22Rv1 (cell line): Measurements from ENCODE around the gene IGF2BP2.

Experiments
- ZFX ChIP-seq: fragments of 450-650 bp; IDR thresholded peaks from 2 replicates; pipeline ENCODE4 v1.6.1; 2017; ENCODE audit warnings: antibody characterized with exemption, borderline replicate concordance
- TF ChIP-seq, protein P1 (sequence below): fragments of 450-650 bp; IDR thresholded peaks from 2 replicates; pipeline ENCODE4 v1.5.1; 2017; ENCODE audit warnings: mild to moderate bottlenecking

DNA sequence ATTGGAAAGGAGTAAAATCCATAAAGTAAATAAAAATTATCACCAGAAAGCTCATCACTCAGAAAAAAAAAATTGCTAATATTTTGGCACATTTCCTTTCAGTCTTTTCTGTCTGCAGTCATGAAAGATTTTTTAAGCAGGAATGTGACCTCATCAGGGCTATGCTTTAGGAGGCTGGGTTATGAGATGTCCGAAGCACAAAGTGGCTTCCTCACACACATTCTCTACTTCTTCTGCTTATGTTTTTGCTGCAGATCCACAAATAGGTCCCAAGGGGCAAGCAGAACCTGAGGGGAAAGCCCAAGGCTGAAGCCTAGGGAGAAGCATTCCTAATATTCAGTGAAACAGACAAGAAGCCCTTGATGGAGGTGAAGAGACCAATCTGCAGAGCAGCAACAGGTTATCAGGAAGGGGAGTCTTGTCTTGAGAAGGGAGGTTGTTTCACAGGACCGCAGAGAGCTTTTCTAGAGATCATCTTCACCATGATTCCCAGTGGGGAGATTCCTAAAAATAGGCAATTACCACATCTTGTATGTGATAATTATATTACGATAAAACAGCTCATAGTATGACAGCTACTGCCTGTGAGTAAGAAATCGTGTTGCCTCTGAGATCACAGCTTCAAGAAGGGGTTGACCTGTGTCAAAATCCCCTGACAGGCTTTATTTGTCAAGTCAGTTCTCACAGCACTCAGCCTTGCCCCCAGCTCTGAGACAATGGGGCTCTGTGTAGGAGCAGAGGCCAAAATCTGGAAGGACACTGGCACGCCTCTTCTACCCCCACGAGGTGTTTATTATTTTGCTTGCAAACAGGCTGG lies 60.5 kb downstream of the IGF2BP2 start:
- TF ChIP-seq, protein P1, sequence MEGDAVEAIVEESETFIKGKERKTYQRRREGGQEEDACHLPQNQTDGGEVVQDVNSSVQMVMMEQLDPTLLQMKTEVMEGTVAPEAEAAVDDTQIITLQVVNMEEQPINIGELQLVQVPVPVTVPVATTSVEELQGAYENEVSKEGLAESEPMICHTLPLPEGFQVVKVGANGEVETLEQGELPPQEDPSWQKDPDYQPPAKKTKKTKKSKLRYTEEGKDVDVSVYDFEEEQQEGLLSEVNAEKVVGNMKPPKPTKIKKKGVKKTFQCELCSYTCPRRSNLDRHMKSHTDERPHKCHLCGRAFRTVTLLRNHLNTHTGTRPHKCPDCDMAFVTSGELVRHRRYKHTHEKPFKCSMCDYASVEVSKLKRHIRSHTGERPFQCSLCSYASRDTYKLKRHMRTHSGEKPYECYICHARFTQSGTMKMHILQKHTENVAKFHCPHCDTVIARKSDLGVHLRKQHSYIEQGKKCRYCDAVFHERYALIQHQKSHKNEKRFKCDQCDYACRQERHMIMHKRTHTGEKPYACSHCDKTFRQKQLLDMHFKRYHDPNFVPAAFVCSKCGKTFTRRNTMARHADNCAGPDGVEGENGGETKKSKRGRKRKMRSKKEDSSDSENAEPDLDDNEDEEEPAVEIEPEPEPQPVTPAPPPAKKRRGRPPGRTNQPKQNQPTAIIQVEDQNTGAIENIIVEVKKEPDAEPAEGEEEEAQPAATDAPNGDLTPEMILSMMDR: no peak
- TF ChIP-seq ZFX: no peak
